HFF-Myc (cell line): ENCODE measurements around the gene ERFE.
A peak's percentile ranks its signal among the peaks of the same experiment; 100 is the strongest.

Source experiments
- DNase-seq: peaks from one replicate; pipeline ENCODE4 v3.0.0-alpha.2; 2011; ENCODE audit warnings: low read depth; ENCODE audit errors: extremely low read depth
- H3K4me3 ChIP-seq: replicated peaks from 2 replicates; pipeline ENCODE4 v1.5.1; 2011; ENCODE audit warnings: low read depth, mild to moderate bottlenecking, control low read depth, low read length
- CTCF ChIP-seq: IDR thresholded peaks from 2 replicates; pipeline ENCODE4 v1.5.1; 2012; ENCODE audit warnings: mild to moderate bottlenecking, low read depth, low read length, control low read depth; ENCODE audit errors: missing control alignments

Gene ERFE

GRCh38 chr2:238151628-238152235 is 7.0 kb upstream of the ERFE start:
- no peak overlapping the region for H3K4me3 ChIP-seq
- no peak for DNase-seq
- no peak for TF ChIP-seq CTCF

GRCh38 chr2:238152771-238153688 is 5.7 kb upstream of the ERFE start:
- DNase-seq: no peak
- peak; percentile 27 for TF ChIP-seq CTCF

GRCh38 chr2:238154570-238154969 is 4.2 kb upstream of the ERFE start:
- no peak for DNase-seq
- no peak overlapping the region for H3K4me3 ChIP-seq
- no peak for TF ChIP-seq CTCF

More at GRCh38 chr2:238152771-238153688, 5.7 kb upstream of the ERFE start:
- H3K4me3 ChIP-seq: no peak overlapping the region

- no peak for TF ChIP-seq CTCF
- no peak for DNase-seq
- no peak overlapping the region for H3K4me3 ChIP-seq
These were observed 3.6 kb upstream of the ERFE start for GRCh38 chr2:238155051-238155760.

GRCh38 chr2:238155761-238156694 is 2.7 kb upstream of the ERFE start:
- no peak for DNase-seq
- no peak overlapping the region for H3K4me3 ChIP-seq
- no peak for TF ChIP-seq CTCF

GRCh38 chr2:238157506-238158017 is 1.2 kb upstream of the ERFE start:
- DNase-seq: no peak
- H3K4me3 ChIP-seq: no peak overlapping the region
- no peak for TF ChIP-seq CTCF
